GM18951 (cell line): ENCODE measurements around the gene CNBP.
A peak's percentile ranks its signal among the peaks of the same experiment; 100 is the strongest.
"Not testable (repeated sequence)": the region's sequence is repeated elsewhere in the genome, so short reads cannot be mapped to it uniquely, and the experiment has no call there.

ENCODE experiments used
- POLR2A ChIP-seq: IDR thresholded peaks from 4 replicates; pipeline ENCODE4 v1.6.1; 2011; ENCODE audit warnings: mild to moderate bottlenecking; ENCODE audit not compliant: insufficient read length, insufficient read depth; ENCODE audit errors: extremely low read depth
- in situ Hi-C: fragments of 300-500 bp; cut with MboI; formaldehyde crosslinking; loops from one replicate; pipeline ENCODE4 v1.12.0; 2022; ENCODE audit warnings: low sequenced_read_pairs, mixed read lengths, inconsistent platforms; ENCODE audit not compliant: unreplicated experiment

The CNBP gene

GRCh38 chr3:129204473-129204872, 20.8 kb upstream of the CNBP start:
- in situ Hi-C loops = no loop called here
- no peak for TF ChIP-seq POLR2A

GRCh38 chr3:129199366-129199765, 15.7 kb upstream of the CNBP start:
- in situ Hi-C loops = no loop called here
- no peak for TF ChIP-seq POLR2A

- TF ChIP-seq POLR2A = no peak
Measured at GRCh38 chr3:129197321-129197720, 13.6 kb upstream of the CNBP start.

GRCh38 chr3:129196601-129197000, 12.9 kb upstream of the CNBP start:
- in situ Hi-C loops = no loop called here
- TF ChIP-seq POLR2A = no peak

More at GRCh38 chr3:129197321-129197720, 13.6 kb upstream of the CNBP start:
- in situ Hi-C loops = no loop called here

- in situ Hi-C loops = no loop called here
- TF ChIP-seq POLR2A = no peak
Measured at GRCh38 chr3:129195731-129196256, 12.1 kb upstream of the CNBP start.

- in situ Hi-C loops = not testable (repeated sequence)
Measured at GRCh38 chr3:129189793-129190192, 6.1 kb upstream of the CNBP start.

- no peak for TF ChIP-seq POLR2A
- in situ Hi-C loops = no loop called here
Measured at GRCh38 chr3:129187857-129188256, 4.2 kb upstream of the CNBP start.

- in situ Hi-C loops = no loop called here
- TF ChIP-seq POLR2A = no peak
Measured at GRCh38 chr3:129185783-129186182, 2.1 kb upstream of the CNBP start.

GRCh38 chr3:129184784-129185542, 1.3 kb upstream of the CNBP start:
- in situ Hi-C loops = not testable (repeated sequence)

- in situ Hi-C loops = no loop called here
- no peak for TF ChIP-seq POLR2A
Measured at GRCh38 chr3:129184396-129184657, 631 bp upstream of the CNBP start.

- TF ChIP-seq POLR2A = peak; percentile 15
- in situ Hi-C loops = no loop called here
Measured at GRCh38 chr3:129182390-129183185, 1.1 kb downstream of the CNBP start.

- in situ Hi-C loops = no loop called here
- TF ChIP-seq POLR2A = no peak
Measured at GRCh38 chr3:129181819-129182218, 1.9 kb downstream of the CNBP start.

- in situ Hi-C loops = no loop called here
- no peak for TF ChIP-seq POLR2A
Measured at GRCh38 chr3:129180461-129180860, 3.2 kb downstream of the CNBP start.

GRCh38 chr3:129176051-129176450, 7.6 kb downstream of the CNBP start:
- TF ChIP-seq POLR2A = no peak
- in situ Hi-C loops = no loop called here
